AG10803 (cell line): ENCODE measurements around the gene COQ8B.

Experiments
- DNase-seq: peaks from one replicate; pipeline ENCODE4 v3.0.0; 2010; ENCODE audit warnings: low read depth
- H3K4me3 ChIP-seq: 2 replicates; pipeline ENCODE4 v1.5.1; 2011; ENCODE audit warnings: mild to moderate bottlenecking, low read length, control low read depth
- TF ChIP-seq, protein P1 (sequence below): conservative IDR thresholded peaks from 2 replicates; pipeline ENCODE4 v1.5.1; 2011; ENCODE audit warnings: mild to moderate bottlenecking, low read length, control low read depth, inconsistent platforms

The COQ8B gene

DNA sequence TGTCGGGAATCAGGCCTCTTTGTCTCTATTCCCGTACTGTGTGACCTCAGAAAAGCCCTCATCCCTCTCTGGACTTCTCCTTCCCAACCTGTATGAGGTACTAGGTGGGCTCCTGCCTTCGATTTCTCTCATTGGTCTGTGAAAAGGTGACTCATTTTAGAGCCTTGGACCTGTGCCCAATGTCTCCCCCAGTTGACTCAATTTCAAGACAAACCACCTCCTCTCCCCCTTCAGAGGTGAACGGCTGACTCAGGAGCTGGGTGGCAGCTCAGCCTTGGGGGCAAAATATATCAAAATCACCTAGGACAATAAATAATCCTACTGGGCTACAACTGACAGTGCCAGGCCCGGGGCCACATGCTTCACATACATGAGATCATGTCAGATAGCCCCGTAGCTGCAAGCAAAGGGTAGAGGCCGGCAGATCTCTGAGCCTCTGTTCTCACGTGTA is 630 bp downstream of the COQ8B start:
- peak overlapping the region; percentile 94 for H3K4me3 ChIP-seq
- DNase-seq = no peak
- TF ChIP-seq, protein P1, sequence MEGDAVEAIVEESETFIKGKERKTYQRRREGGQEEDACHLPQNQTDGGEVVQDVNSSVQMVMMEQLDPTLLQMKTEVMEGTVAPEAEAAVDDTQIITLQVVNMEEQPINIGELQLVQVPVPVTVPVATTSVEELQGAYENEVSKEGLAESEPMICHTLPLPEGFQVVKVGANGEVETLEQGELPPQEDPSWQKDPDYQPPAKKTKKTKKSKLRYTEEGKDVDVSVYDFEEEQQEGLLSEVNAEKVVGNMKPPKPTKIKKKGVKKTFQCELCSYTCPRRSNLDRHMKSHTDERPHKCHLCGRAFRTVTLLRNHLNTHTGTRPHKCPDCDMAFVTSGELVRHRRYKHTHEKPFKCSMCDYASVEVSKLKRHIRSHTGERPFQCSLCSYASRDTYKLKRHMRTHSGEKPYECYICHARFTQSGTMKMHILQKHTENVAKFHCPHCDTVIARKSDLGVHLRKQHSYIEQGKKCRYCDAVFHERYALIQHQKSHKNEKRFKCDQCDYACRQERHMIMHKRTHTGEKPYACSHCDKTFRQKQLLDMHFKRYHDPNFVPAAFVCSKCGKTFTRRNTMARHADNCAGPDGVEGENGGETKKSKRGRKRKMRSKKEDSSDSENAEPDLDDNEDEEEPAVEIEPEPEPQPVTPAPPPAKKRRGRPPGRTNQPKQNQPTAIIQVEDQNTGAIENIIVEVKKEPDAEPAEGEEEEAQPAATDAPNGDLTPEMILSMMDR = no peak

DNA sequence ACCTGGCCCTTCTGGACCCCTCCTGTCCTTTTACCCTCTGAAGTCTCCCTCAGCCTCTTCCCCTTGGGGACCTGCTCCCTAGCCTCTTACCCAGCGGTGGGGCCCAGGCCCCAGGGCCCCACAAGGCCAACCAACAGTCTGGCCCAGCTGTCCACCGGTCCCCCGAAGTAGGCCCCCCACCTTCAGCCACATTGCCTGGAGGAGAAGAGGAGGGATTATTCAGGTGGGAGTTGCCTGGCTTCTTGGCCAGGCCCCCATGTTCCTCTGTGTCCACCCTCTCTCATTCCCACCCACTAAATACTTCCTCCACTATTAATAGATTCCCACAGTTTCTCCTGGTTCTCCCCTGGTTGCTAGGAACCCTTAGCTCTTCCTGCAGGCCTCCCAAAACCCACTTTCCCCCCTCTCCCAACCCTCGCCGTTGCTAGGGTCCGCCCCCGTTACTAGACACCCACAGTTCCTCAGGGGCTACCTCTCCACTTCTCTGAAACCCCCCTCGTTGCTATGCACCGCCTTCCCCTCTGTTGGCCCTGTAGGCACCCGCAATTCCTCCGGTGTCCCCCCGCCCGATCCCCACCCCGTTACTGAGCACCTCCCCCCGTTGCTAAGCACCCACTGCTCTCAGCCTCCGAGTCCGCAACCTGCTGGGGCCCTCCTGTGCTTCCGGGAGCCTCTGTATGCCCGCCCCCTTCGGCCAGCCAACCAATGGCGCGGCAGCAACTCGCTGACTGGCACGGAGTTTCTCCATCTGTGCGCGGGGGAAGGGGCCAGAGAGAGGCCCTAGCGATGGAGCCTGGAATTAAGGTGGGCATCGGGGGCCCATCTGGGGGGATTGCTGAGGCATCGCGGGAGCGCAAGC is 2.0 kb downstream of the COQ8B start:
- H3K4me3 ChIP-seq = peak overlapping the region; percentile 73
- peak; percentile 90 for DNase-seq
- TF ChIP-seq, protein P1 = 0 out of 2 replicates have a peak, but pooled peaks have one; percentile 4

DNA sequence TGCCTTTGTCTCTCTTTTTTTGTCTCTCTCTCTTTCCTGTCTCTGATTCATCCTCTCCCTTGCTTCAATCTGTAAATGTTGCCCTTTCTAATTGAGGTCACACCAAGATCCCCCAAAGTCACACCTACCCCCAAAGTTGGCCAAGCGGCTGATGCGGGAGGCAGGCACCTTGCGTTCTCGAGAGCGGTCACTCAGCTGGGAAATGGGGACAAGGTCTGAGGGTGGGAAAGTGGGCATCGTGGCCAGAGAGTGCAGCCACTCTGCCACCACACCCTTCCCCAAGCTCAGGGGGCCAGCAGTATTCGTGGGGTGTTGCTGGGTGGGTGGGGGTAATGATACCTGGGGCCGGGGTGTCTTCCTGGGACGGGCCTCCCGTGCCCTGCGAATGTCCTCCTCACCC is 2.7 kb downstream of the COQ8B start:
- DNase-seq = no peak
- peak overlapping the region; percentile 73 for H3K4me3 ChIP-seq
- TF ChIP-seq, protein P1 = no peak

- TF ChIP-seq, protein P1 = no peak
- no peak overlapping the region for H3K4me3 ChIP-seq
- no peak for DNase-seq
Measured at GRCh38 chr19:40709817-40710216, 6.9 kb downstream of the COQ8B start.

GRCh38 chr19:40707615-40708014 is 9.1 kb downstream of the COQ8B start:
- TF ChIP-seq, protein P1 = no peak
- no peak overlapping the region for H3K4me3 ChIP-seq
- no peak for DNase-seq

DNA sequence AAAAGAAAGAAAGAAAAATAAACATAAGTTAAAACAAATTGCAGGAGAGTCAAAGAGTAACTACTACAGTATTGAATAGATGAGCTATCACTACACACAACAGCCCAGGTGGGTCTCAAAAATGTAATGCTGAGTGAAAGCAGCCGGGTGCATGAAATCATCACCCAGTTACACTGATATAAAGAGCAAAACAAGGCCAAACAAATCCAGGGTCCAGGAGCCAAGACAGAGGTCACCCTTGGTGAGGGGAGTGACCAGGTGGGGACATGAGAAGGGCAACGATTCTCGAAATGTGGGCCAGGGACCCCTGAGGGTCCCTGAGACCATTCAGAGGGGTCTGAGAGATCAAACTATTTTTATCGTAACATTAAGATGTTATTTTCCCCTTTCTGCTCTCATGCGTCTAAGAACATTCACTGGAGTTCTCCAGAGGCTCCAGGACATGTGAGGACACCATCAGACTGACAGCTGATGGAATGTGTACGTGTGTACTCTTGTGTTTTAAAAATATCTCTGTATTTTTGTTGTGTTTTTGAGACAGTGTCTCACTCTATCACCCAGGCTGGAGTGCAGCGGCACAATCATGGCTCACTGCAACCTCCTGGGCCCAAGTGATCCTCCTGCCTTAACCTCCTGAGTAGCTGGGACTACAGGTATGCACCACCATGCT is 10.6 kb downstream of the COQ8B start:
- H3K4me3 ChIP-seq = no peak overlapping the region
- TF ChIP-seq, protein P1 = no peak
- no peak for DNase-seq

DNA sequence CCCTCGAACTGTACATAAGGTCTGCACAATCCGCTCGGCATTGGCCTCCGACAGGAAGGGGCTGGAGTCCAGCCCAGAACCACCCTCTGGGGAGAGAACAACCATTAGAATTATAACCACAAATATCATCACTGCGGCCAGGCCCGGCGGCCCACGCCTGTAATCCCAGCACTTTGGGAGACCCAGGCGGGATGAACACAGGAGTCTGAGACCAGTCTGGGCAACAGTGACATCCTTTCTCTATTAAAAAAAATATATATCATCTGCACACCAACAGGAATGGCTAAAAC is 11.4 kb downstream of the COQ8B start:
- DNase-seq = no peak
- TF ChIP-seq, protein P1 = no peak
- H3K4me3 ChIP-seq = no peak overlapping the region
